ENCODE results near the gene NR1I2.
A peak's percentile ranks its signal among the peaks of the same experiment; 100 is the strongest.

The NR1I2 gene

DNA sequence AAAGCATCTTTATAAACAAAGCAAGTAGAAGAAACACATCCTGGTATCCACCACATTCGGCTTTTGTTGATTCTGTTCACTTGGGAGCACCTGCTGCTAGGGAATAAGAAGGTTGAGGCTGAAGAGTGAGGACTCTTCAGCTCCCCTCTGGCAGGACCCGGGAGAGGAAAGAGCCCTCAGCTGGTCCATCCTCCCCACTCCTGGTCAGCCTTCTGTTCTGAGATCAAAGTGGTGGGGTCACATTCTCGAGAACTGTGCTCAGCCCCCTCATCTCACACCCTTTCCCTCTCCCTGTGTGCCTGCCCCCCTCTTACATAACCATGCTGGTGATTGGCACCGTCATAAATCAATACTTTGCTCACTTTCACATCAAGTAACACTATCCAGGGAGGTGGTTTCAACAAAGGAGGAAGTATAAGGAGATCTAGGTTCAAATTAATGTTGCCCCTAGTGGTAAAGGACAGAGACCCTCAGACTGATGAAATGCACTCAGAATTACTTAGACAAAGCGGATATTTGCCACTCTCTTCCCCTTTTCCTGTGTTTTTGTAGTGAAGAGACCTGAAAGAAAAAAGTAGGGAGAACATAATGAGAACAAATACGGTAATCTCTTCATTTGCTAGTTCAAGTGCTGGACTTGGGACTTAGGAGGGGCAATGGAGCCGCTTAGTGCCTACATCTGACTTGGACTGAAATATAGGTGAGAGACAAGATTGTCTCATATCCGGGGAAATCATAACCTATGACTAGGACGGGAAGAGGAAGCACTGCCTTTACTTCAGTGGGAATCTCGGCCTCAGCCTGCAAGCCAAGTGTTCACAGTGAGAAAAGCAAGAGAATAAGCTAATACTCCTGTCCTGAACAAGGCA lies at the start of gene NR1I2:
Gene NR1I2 (plus strand): TSS at position 772 of the 869 bp plus-strand sequence.
- no peak for DNase-seq (ENCODE audit: low spot score)

DNA sequence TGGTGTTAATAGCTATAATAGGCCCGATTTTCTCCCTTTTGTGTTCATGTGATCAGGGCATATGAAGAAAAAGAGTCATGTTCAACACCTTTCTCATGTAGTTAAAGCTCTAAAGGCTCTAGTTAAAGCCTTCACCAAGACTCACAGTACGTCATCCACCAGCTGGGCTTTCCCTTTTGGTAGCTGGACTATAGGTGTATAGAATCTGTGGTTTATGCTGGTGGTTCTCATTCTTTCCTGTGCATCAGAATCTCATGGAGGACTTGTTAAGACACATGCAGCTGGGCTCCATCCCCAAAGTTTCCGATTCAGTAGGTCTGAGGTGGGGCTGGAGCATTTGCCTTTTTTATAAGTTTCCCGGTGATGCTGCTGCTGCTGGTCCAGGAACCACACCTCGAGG lies 48.1 kb upstream of the NR1I2 start:
- DNase-seq (ENCODE audit: low spot score), result no peak

DNA sequence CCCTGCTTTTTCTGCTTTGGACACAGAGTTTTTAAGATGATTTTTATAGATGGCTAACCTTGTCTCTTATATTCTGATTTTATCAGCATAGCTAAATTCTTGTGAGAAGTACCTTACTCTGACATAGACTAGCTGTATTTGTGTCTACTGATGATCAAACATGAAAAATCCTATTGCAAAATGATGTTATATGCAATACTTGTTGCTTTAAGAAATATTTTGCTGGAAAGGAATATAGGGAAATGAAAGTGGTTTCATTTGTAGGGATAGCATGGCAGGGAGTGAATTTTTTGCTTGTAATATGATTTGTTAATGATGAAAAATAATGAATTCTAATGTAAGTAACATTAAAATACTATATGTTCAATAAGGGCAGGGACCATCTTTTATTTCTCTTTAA lies 43.2 kb upstream of the NR1I2 start:
- DNase-seq (ENCODE audit: low spot score), result no peak

DNA sequence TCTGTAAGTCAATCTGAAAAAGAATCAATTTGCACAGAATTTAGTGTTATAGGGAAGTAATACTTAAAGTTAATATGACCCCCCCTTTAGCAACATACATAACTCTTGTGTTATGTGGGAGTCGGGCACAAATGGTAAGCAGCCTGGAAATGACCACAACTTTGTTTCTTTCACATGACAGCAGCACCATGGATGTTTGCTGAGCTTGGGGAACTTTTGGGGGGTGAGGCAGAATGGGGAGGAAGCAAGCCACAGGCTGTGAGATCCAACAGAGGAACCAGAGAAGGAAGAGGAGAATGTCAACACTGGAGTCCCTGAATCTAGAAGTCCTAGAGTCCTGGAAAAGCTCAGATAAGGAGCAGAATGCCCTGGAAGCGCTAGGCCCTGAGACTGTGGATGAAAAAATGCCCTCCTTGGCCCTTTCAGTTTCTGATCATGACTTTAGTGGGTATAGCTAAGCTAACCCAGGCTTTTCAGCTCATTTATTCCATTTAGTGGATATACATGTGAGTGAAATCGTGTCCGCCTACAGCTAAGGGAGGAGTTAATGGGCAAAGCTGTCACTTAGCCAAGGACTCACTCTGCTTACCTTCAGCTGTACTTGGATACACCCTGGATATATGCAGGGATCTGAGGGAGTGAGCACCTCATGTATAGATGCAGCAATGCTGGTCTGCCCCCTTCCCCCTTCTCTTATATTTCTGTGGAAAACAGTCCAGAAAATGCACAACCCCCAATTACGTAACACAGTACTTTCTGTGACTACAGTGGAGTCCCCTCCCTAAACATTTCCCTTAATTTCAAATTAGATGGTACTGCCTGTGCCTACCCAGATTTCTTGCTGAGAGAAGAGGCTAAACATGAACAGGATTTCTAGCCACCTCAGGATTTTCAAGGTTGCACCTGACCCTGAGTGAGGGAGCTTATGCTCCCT lies 40.0 kb upstream of the NR1I2 start:
- DNase-seq (ENCODE audit: low spot score), result no peak

DNA sequence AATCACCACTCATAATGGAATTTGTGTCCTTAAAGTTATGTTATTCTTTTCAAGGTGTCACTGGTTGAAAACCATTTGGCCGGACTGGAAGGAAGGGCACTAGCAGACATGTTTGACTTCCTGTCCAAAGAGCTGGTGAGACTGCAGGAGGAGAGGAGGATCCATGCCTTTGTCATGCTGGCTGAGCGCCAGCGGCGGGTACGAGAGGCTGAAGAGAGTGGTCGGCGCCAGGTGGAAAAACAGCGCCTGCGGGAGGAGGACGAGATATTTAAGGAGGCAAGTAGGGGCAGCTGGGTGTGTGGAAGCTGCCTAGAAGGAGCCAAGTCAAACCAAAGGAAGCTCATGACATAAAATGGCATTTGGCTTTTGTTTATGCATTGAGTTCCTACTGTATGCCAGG lies 38.0 kb upstream of the NR1I2 start:
- DNase-seq (ENCODE audit: low spot score), result no peak

DNA sequence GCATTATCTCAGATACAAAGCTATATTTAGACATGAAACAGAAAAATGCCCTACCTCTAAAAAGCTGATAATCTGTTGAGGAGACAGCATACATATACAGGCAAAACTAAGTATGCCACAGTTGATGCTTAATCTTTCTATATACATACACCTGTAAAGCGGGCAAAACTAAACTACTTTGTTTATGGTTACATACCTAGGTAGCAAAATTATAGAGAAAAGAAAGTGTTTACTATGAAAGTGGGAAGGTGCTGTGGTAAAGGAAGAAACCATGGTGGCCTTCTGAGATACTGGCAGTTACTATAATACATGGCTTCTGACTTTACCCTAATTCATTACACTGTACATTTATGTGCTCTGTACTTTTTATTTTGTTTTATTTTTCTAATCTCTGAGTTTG lies 36.0 kb upstream of the NR1I2 start:
- DNase-seq (ENCODE audit: low spot score), result no peak

DNA sequence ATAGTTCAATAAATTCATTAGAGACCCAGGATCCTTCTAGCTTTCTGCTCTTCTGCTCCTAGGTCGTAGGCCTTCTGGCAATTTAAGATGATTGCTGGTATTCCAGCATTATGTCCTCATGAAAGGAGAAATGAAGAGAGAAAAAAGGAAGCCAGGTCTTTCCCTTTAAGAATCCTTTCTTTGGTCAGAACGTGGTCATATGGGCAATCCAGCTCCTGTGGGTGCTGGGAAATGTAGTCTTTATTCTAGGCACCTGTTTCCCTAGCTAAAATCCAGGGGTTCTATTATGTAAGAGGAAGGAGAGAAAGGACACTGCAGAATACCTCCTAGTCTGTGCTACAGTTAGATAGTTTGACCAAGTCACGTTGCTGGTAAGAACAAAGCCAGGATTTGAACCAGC lies 35.5 kb upstream of the NR1I2 start:
- DNase-seq (ENCODE audit: low spot score), result no peak

DNA sequence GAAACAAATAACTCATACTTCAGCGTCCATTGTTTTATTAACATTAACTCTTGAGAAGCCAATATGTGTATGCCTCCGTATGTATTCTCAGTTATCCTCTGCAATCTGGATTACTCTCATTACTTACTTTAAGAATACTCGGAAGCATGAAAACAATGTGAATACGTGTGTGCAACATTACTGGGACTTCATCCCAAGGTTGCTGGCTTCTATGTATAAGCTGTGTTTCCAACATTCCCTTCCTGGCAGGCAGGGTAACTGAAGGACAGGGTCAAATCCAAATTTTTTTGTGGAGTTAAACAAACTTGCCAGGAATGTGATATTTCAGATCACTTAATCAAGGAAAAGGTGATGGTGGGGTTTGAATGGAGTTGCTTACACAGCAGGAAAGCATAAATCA lies 34.5 kb upstream of the NR1I2 start:
- no peak for DNase-seq (ENCODE audit: low spot score)

DNA sequence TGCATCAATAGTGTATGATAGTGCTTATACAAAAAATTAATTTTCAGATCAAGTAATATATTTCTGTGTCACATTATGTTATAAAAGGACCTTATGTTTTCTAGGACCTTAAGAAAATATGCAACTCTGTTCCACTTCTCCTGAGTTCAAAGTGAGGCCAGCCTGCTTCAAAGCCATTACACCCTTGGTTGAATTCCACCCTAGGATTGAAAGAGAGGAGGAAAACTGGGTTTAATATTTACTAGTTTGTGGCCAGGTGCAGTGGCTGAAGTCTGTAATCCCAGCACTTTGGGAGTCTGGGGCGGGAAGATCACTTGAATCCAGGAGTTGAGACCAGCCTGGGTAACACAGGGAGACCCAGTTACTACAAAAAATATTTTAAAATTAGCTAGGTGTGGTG lies 32.9 kb upstream of the NR1I2 start:
- no peak for DNase-seq (ENCODE audit: low spot score)

DNA sequence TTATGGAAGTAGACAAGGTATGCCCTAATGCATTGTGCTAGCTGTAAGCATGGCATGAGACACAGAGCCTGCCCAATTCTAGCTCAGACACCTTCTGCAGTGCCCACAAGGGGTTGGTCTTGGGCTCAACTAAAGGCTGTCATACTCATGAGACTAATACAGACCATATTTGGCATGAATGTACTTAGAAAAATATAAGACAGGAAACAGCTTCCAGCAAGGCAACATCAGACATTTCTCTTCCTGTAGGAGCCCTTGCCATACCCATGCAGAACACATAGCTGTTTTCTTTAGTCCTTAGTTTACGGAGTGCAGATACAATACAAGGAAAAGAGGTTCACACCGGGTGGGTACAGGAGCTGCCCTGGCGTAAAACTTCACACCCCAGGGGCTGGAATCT lies 30.5 kb upstream of the NR1I2 start:
- DNase-seq (ENCODE audit: low spot score), result no peak

DNA sequence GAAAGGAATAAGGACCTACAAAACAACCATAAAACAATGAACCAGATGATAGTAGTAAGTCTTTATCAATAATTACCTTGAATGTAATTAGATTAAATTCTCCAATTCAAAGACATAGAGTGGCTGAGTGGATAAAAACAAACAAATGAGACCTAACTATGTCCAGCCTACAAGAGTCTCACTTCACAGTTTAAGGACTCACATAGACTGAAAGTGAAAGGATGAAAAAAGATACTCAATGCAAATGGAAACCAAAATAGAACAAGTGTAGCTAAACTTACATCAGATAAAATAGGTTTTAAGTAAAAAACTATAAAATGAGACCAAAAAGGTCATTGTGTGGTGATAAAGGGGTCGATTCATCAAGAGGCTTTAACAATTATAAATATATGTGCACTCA lies 21.9 kb upstream of the NR1I2 start:
- DNase-seq (ENCODE audit: low spot score), result no peak

DNA sequence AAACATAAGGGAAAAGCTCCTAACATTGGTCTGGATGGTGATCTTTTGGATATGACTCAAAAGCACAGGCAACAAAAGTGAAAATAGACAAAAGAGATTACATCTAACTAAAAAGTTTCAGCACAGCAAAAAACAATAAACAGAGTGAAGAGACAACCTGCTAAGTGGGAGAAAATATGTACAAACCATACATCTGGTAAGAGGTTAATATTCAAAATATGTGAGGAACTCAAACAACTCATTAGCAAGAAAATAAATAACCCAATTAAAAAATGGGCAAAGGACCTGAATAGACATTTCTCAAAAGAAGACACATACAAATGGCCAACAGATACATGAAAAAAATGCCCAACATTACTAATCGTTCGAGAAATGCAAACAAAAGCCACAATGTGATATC lies 19.0 kb upstream of the NR1I2 start:
- no peak for DNase-seq (ENCODE audit: low spot score)

DNA sequence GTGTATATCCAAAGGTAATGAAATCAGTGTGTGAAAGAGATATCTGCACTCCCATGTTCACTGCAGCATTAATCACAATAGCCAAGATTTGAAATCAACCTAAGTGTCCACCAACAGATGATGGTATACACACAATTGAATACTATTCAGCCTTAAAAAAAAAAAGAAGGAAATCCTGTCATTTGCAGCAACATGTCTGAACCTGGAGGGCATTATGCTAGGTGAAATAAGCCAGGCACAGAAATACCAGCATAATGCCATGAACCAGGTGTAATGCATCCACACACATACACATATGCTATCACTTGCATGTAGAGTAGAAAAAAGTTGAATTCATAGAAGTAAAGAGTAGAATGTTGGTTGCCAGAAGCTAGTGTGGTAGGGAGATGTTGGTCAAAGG lies 18.4 kb upstream of the NR1I2 start:
- DNase-seq (ENCODE audit: low spot score), result no peak

DNA sequence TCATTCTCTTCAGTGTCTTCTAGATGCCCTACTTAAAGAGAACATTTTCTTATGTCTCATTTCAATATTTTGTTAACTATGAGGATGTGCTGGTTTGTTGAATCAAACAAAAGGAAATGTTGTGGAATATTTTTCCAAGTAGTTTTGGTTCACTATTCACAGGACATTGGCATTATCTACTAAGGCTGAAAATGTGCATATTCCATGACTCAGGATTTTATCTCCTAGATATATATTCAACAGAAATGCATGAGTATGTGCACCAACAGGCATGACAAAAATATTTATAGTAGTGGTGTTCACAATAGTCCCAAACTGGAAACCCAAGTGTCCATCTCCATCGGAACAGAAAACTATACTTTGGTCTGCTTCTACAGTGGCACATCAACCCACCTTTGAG lies 16.7 kb upstream of the NR1I2 start:
- DNase-seq (ENCODE audit: low spot score), result no peak

DNA sequence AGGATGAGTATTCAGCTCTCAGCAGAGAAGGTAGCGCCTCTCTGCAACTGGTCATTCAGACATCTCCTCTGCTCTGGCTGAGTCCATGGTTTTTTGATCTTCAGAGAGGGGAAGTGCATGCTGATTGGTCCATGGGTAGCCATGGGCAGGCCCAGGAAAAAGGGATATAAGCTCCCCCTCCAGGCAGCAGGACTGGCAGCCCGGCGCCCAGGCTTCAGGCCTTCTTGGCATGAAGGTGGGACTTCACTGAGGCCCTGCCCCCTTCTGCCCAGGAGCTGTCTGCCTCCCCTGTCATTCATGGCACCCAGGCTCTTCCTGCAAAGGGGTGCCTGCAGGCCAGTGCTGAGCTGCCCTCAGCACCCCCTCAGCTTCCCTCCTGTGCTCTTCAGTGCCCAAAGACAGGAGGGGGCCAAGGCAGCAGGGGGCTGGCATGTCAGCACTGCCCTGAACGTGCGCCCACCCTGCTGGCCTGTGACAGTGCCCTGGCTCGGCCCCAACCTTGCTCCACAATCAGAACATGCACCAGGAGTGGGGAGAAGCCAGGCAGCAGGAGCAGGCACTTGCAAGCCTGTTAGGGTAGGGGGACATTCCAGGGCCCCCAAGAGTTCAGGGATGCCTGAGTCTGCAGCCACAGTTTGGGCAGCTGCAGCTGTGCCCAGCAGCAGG lies 13.8 kb upstream of the NR1I2 start:
- no peak for DNase-seq (ENCODE audit: low spot score)

DNA sequence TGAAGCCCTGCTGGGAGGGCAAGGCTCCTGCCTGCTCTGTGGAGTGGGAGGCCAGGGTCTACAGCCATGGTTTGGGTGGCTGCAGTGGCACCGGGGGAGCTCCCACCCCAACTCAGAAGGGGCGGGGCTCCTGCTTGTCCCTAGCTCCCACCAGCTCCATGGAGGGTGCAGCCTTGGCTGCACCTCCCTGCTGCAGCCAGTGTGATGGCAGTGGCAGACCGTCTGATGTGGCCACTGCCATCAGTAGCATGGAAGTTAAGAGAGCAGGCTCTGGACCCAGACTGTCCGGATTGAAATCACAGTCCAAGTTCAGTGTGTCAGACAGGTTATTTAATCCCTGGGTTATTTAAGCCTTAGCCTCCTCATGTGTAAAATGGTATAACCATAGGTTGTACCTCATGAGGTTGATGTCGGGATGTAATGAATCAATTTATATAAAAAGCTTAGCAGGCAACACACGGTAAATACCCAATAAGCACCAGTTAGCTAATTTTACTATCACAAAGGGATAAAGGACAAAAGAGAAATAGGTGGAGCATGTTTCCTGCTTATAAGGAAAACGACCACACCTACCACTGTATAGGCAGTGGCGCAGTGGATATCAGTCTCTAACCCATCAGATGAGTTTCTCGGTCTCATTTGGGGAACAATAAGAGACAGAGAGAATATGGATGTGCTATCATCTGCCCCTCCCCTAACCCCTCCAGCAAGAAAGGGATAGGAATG lies 13.1 kb upstream of the NR1I2 start:
- DNase-seq (ENCODE audit: low spot score), result no peak

DNA sequence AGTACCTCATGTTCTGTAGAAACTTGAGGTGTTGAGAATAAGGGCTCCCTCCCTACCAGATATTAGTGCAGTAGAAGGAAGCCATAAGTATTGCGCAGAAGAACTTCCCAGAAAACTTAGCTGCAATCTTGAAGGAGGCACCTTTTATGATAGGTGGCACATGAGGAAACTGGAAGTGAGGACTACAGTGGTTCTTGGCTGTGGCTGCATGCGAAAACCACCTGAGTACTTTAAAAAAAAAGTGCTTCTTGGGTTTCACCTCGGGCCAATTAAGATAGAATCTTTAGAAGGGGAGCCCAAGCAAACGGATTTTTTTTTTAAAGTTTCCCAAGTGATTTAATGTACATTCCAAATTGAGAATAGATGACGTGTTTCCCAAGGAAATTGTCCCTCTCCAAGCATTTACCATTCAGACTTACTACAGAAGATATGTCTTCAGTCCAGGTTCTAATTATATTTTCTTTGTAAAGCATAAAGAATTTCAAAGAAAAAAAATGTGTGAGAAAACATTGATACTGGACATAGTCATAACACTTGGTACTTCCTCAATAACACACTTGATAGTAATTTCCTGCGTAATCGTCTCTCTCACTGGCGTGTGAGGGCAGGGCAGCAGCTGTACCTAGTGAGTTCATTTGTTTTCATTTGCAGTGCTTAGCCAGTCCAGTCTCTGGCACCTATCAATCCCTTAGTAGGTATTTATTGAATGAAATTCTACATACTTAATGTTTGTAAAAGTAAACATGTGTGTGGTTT lies 12.3 kb upstream of the NR1I2 start:
- peak; percentile 34 for DNase-seq (ENCODE audit: low spot score)

DNA sequence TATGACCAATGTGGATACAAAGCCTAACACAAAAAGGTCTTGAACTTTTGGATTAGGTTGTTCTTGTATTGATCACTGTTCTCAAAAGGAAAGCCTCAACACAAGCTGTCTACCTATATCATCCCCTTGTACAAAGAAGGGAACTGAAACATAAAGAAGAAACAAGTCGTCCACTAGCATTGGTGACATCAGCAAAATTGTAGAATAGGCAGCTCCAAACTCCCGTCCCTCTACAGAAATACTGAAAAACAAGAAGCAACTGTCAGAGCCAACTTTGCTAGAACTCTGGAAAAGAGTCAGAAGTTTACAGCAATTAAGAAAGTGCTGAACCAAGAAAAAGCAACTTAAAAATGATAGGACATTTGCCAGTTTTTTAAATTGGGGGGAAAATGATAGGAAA lies 7.5 kb upstream of the NR1I2 start:
- DNase-seq (ENCODE audit: low spot score), result no peak

DNA sequence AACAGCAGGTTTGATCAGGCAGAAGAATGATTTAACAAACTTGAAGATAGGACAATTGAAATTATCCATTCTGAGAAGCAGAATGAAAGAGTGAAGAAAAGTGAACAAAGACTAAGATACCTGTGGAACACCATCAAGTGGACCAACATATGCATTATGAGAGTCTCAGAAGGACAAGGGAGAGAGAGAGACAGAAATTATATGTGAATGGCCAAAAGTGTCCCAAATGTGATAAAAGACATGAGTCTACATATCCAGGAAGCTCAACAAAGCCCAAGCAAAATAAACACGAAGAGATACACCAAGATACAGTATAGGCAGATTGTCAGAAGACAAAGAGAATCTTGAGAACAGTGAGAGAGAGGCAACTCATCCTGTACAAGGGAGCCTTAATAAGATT lies 5.6 kb upstream of the NR1I2 start:
- DNase-seq (ENCODE audit: low spot score), result no peak

DNA sequence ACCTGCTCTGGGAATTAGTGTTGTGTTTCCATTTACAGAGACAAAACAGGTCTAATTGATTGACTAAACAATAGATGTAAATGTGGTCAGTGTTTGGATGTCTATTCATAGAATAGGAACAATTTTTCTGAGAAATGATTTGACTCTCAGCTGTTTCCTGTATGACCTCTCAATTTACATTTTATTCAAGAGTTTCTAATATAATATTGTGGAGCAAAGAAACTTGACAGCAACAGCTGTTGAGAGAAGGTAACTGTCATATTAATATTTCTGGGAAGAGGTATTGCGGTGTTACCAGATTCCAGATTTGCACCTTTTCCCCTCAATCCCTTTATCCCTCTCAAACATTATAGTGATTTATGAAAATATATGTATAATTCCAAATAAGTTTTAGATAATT lies 3.7 kb upstream of the NR1I2 start:
- no peak for DNase-seq (ENCODE audit: low spot score)

DNA sequence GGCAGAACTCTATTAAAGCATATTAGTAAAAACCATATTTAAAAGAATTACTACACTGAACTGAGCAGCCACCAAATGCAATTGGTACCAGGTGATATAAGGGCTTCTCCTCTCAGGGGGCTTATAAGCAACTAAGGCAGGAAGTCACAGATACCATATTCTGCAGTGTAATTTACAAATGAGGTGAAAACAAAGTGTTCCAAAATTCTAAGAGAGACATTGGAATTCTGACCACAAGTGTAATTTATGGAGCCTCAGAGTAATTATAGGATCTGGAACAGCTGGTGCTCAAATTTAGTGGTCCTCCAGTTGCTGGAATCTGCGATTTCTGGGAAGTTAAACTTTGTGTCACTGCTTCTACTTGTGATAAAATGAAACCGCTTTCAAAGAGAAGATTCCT lies 3.1 kb upstream of the NR1I2 start:
- no peak for DNase-seq (ENCODE audit: low spot score)

All from AG20443 (cell line).